ENCODE measurements around the gene OGT.

GRCh38 chrX:71549986-71550385 is 17.1 kb downstream of the OGT start:
- TF ChIP-seq ZNF747 (tag by site-specific recombination; IDR thresholded peaks at IDR 0.05) (no peak), ZNF239 (tag by site-specific recombination; IDR thresholded peaks at IDR 0.05) (no peak), ZNF544 (tag by site-specific recombination; IDR thresholded peaks at IDR 0.05) (no peak), CTCF (tag by site-specific recombination; IDR thresholded peaks at IDR 0.05) (no peak), ZNF175 (tag by site-specific recombination; IDR thresholded peaks at IDR 0.05) (no peak), ZNF623 (tag by site-specific recombination; IDR thresholded peaks at IDR 0.05) (no peak), ATF2 (tag by site-specific recombination; IDR thresholded peaks at IDR 0.05; ENCODE audit: low read depth) (no peak), ZNF146 (tag by site-specific recombination; IDR thresholded peaks at IDR 0.05) (no peak)

Measured in HEK293 (cell line).